Vagina (tissue), 2 donors: Measurements from ENCODE around the gene RESP18.

Experiments
- POLR2A ChIP-seq, 2 donors: fragments of 450-650 bp; IDR thresholded peaks; one replicate each; pipeline ENCODE4 v1.6.1; 2017; ENCODE audit warnings: antibody characterized with exemption in 2 of 2, mild to moderate bottlenecking in 2 of 2, moderate library complexity in 2 of 2
- POLR2AphosphoS5 ChIP-seq, 2 donors: sonication (generic); formaldehyde crosslinking; IDR thresholded peaks; one replicate each; pipeline ENCODE4 v1.9.0; 2017; ENCODE audit warnings: antibody characterized with exemption in 2 of 2, mild to moderate bottlenecking in 2 of 2, low read depth in 1 of 2; ENCODE audit not compliant: insufficient read depth in 1 of 2
- TF ChIP-seq, protein P1 (sequence below), 3 experiments: fragments of 450-650 bp in 2 of 3; fragments of 200-600 bp in 1 of 3; sonication (generic) in 1 of 3; IDR thresholded peaks; one replicate each; pipeline ENCODE4 v1.5.1; 2017 to 2019; ENCODE audit warnings: antibody characterized with exemption in 3 of 3, mild to moderate bottlenecking in 2 of 3, moderate library complexity in 2 of 3

DNA sequence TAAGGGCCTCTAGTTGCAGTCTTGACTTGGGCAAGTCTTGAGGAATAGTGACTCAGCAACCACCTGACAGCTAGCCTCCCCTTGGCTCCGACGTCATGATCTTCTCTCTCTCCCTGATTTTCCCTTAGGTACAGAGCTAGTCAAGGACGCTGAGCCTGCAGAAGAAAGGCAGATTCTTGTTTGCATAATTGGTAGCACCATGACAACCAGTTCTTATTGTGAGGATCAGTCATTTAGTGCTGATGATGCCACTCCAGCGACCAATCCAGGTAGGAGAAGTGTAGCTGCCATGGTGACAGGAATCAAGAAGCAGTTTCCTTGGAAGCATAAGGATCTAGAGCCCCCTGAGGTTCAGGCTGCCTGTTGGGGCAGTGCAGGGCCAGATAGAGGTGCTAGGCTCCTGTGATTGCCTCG is 2.8 kb upstream of the RESP18 start:
- TF ChIP-seq, protein P1, sequence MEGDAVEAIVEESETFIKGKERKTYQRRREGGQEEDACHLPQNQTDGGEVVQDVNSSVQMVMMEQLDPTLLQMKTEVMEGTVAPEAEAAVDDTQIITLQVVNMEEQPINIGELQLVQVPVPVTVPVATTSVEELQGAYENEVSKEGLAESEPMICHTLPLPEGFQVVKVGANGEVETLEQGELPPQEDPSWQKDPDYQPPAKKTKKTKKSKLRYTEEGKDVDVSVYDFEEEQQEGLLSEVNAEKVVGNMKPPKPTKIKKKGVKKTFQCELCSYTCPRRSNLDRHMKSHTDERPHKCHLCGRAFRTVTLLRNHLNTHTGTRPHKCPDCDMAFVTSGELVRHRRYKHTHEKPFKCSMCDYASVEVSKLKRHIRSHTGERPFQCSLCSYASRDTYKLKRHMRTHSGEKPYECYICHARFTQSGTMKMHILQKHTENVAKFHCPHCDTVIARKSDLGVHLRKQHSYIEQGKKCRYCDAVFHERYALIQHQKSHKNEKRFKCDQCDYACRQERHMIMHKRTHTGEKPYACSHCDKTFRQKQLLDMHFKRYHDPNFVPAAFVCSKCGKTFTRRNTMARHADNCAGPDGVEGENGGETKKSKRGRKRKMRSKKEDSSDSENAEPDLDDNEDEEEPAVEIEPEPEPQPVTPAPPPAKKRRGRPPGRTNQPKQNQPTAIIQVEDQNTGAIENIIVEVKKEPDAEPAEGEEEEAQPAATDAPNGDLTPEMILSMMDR (IDR thresholded peaks at IDR 0.05), result no peak
- TF ChIP-seq POLR2AphosphoS5 (IDR thresholded peaks at IDR 0.05; ENCODE audit: insufficient read depth in 1 of 2, low read depth in 1 of 2) (no peak), POLR2A (IDR thresholded peaks at IDR 0.05) (no peak)
